PC-9 (cell line): ENCODE results near the gene WASL. TPM values are rescaled to one million over a fixed set of nuclear protein-coding genes. Genes with fewer than 3 reads are reported as not detected.

Source experiments
- BruUV-seq: library from RNA; stranded (reverse); fragments of 400-500 nt; replicated peaks from 2 replicates; lab custom pipeline; 2021; lab: Mats Ljungman, UMichigan
- CTCF ChIA-PET: fragments of 300-600 bp; sonication (Branson Sonifier 250); formaldehyde crosslinking; loops from one replicate; lab custom pipeline; 2022; ENCODE audit warnings: antibody characterized with exemption; lab: Charles Lee
- POLR2A ChIA-PET: fragments of 300-600 bp; sonication (Branson Sonifier 250); formaldehyde crosslinking; loops from one replicate; lab custom pipeline; 2022; ENCODE audit warnings: antibody characterized with exemption; ENCODE audit not compliant: unreplicated experiment; lab: Charles Lee
- DNase-seq, 2 experiments: peaks; one replicate each; pipeline versions ENCODE4 v3.0.0 to v3.0.0-alpha.2; 2015 to 2022; ENCODE audit warnings: mixed read lengths in 1 of 2
- H2AFZ ChIP-seq: fragments of 200-600 bp; sonication (generic); 2 replicates; pipeline ENCODE4 v1.8.1; 2017; ENCODE audit warnings: antibody characterized with exemption
- H3F3A ChIP-seq: fragments of 200-600 bp; sonication (generic); 2 replicates; pipeline ENCODE4 v1.8.1; 2017; ENCODE audit warnings: antibody characterized with exemption, mild to moderate bottlenecking, low read depth; ENCODE audit not compliant: insufficient read depth
- H3K27ac ChIP-seq: fragments of 200-600 bp; sonication (generic); 2 replicates; pipeline ENCODE4 v1.6.1; 2016; ENCODE audit warnings: mixed run types
- H3K27me3 ChIP-seq: fragments of 200-600 bp; sonication (generic); 2 replicates; pipeline ENCODE4 v1.6.1; 2016; ENCODE audit warnings: low read depth, mixed run types; ENCODE audit not compliant: insufficient read depth
- H3K36me3 ChIP-seq: fragments of 200-600 bp; sonication (generic); 2 replicates; pipeline ENCODE4 v1.6.1; 2016; ENCODE audit warnings: low read depth, mixed run types
- H3K4me1 ChIP-seq: fragments of 200-600 bp; sonication (generic); replicated peaks from 2 replicates; pipeline ENCODE4 v1.6.1; 2016; ENCODE audit warnings: mixed run types; ENCODE audit not compliant: insufficient read depth
- H3K4me2 ChIP-seq: fragments of 200-600 bp; sonication (generic); 2 replicates; pipeline ENCODE4 v1.6.1; 2017; ENCODE audit warnings: mixed run types
- H3K4me3 ChIP-seq: fragments of 200-600 bp; sonication (generic); 2 replicates; pipeline ENCODE4 v1.6.1; 2016; ENCODE audit warnings: mixed run types
- H3K79me2 ChIP-seq: fragments of 200-600 bp; sonication (generic); 2 replicates; pipeline ENCODE4 v1.6.1; 2017; ENCODE audit warnings: low read depth, mixed run types
- H3K9me2 ChIP-seq: fragments of 200-600 bp; sonication (generic); 2 replicates; pipeline ENCODE4 v1.8.1; 2017; ENCODE audit warnings: mild to moderate bottlenecking; ENCODE audit not compliant: insufficient read depth
- H3K9me3 ChIP-seq: fragments of 200-600 bp; sonication (generic); 2 replicates; pipeline ENCODE4 v1.8.1; 2016; ENCODE audit warnings: low read depth; ENCODE audit not compliant: insufficient read depth
- H4K20me1 ChIP-seq: fragments of 200-600 bp; sonication (generic); 2 replicates; pipeline ENCODE4 v1.8.1; 2017; ENCODE audit not compliant: insufficient read depth
- EZH2 ChIP-seq: fragments of 200-600 bp; sonication (generic); IDR thresholded peaks from 2 replicates; pipeline ENCODE4 v1.8.0; 2017; ENCODE audit warnings: antibody characterized with exemption, low read depth
- intact Hi-C: fragments of 100-400 bp; cut with micrococcal nuclease; formaldehyde crosslinking; loops from one replicate; pipeline ENCODE4 v1.10.0; 2022; ENCODE audit not compliant: unreplicated experiment
- total RNA-seq: library from RNA; stranded (reverse); gene quantifications from 2 replicates; pipeline ENCODE4 v1.2.3, GENCODE V29; 2021
- TF ChIP-seq, protein P1 (sequence below): fragments of 200-600 bp; sonication (generic); conservative IDR thresholded peaks from 2 replicates; pipeline ENCODE4 v1.6.1; 2017; ENCODE audit warnings: mixed run types, antibody characterized with exemption, mild to moderate bottlenecking, moderate library complexity

WASL gene
- total RNA-seq, 1 experiment from 2014 or later: 40.3 TPM

- POLR2A ChIA-PET: no interaction called here
- H3K36me3 ChIP-seq: peaks cover 4% of the 10 kb centered on the region; the same call in 1 of the 2 replicates
- intact Hi-C loops: no loop called here
These were observed 13.3 kb downstream of the WASL start for GRCh38 chr7:123735539-123735938.

GRCh38 chr7:123734498-123734897, 14.3 kb downstream of the WASL start:
- POLR2A ChIA-PET: no interaction called here
- intact Hi-C loops: no loop called here
- H3K79me2 ChIP-seq: peaks cover 98% of the 10 kb centered on the region

More at GRCh38 chr7:123735539-123735938, 13.3 kb downstream of the WASL start:
- Histone ChIP-seq H3K9me2 (no peaks in the 10 kb centered on the region), H4K20me1 (0 out of 2 replicates have a peak, but pooled peaks cover 12% of the 10 kb centered on the region), H3K4me1 (no peaks in the 10 kb centered on the region), H3K9me3 (0 out of 2 replicates have a peak, but pooled peaks cover 5% of the 10 kb centered on the region), H3F3A (no peaks in the 10 kb centered on the region), H3K4me2 (no peak overlapping the region), H3K4me3 (no peak overlapping the region), H3K27ac (no peak overlapping the region), H3K27me3 (no peaks in the 10 kb centered on the region), H3K79me2 (peaks cover 98% of the 10 kb centered on the region), H2AFZ (no peak overlapping the region)
- no TSS peak for BruUV-seq
- no peak for DNase-seq
- CTCF ChIA-PET: no interaction called here
- TF ChIP-seq EZH2: no peak
- TF ChIP-seq, protein P1, sequence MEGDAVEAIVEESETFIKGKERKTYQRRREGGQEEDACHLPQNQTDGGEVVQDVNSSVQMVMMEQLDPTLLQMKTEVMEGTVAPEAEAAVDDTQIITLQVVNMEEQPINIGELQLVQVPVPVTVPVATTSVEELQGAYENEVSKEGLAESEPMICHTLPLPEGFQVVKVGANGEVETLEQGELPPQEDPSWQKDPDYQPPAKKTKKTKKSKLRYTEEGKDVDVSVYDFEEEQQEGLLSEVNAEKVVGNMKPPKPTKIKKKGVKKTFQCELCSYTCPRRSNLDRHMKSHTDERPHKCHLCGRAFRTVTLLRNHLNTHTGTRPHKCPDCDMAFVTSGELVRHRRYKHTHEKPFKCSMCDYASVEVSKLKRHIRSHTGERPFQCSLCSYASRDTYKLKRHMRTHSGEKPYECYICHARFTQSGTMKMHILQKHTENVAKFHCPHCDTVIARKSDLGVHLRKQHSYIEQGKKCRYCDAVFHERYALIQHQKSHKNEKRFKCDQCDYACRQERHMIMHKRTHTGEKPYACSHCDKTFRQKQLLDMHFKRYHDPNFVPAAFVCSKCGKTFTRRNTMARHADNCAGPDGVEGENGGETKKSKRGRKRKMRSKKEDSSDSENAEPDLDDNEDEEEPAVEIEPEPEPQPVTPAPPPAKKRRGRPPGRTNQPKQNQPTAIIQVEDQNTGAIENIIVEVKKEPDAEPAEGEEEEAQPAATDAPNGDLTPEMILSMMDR: no peak

GRCh38 chr7:123732413-123733091, 16.3 kb downstream of the WASL start:
- Histone ChIP-seq H3K27me3 (no peaks in the 10 kb centered on the region), H3K79me2 (peaks cover 100% of the 10 kb centered on the region), H3K27ac (no peak overlapping the region), H3F3A (peaks cover 12% of the 10 kb centered on the region), H3K9me2 (peaks cover 8% of the 10 kb centered on the region; the same call in 1 of the 2 replicates), H2AFZ (no peak overlapping the region), H3K9me3 (0 out of 2 replicates have a peak, but pooled peaks cover 5% of the 10 kb centered on the region), H3K36me3 (peaks cover 4% of the 10 kb centered on the region), H3K4me1 (peaks cover 10% of the 10 kb centered on the region), H3K4me2 (no peak overlapping the region), H3K4me3 (no peak overlapping the region), H4K20me1 (peaks cover 17% of the 10 kb centered on the region; the same call in 1 of the 2 replicates)
- TF ChIP-seq EZH2: no peak
- TF ChIP-seq, protein P1: no peak
- BruUV-seq: no TSS peak
- intact Hi-C loops: no loop called here
- ChIA-PET CTCF (no interaction called here), POLR2A (no interaction called here)
- no peak for DNase-seq

More at GRCh38 chr7:123734498-123734897, 14.3 kb downstream of the WASL start:
- no peaks in the 10 kb centered on the region for H3K4me1 ChIP-seq
- H3K9me2 ChIP-seq: peaks cover 8% of the 10 kb centered on the region; the same call in 1 of the 2 replicates
- no peak for TF ChIP-seq EZH2
- TF ChIP-seq, protein P1: no peak
- H4K20me1 ChIP-seq: peaks cover 13% of the 10 kb centered on the region; the same call in 1 of the 2 replicates
- H3K4me2 ChIP-seq: no peak overlapping the region
- H3K4me3 ChIP-seq: no peak overlapping the region
- H3K27me3 ChIP-seq: no peaks in the 10 kb centered on the region
- H3K27ac ChIP-seq: no peak overlapping the region
- CTCF ChIA-PET: no interaction called here
- no peak for DNase-seq
- BruUV-seq: no TSS peak
- no peak overlapping the region for H2AFZ ChIP-seq
- no peaks in the 10 kb centered on the region for H3F3A ChIP-seq
- peaks cover 4% of the 10 kb centered on the region for H3K36me3 ChIP-seq
- 0 out of 2 replicates have a peak, but pooled peaks cover 5% of the 10 kb centered on the region for H3K9me3 ChIP-seq
